Activated CD8-positive, alpha-beta T cell treated with anti-CD3 and anti-CD28 coated beads for 36 hours (primary cell): ENCODE measurements around the gene KCNA3. TPM values are rescaled to one million over a fixed set of nuclear protein-coding genes. Genes with fewer than 3 reads are reported as not detected.

Experiments
- ATAC-seq: fragments of 200-7000 bp; cut with Tn5 transposase; one replicate; pipeline ENCODE4 v1.10.0; 2021; ENCODE audit warnings: mild to moderate bottlenecking, moderate library complexity
- CTCF ChIA-PET: fragments of 350-600 bp; sonication (Branson Sonifier 250); formaldehyde crosslinking; loops from one replicate; lab custom pipeline; 2021; ENCODE audit warnings: antibody characterized with exemption; lab: Charles Lee
- POLR2A ChIA-PET: fragments of 350-600 bp; sonication (Branson Sonifier 250); formaldehyde crosslinking; loops from one replicate; lab custom pipeline; 2021; ENCODE audit warnings: antibody characterized with exemption; lab: Charles Lee
- DNase-seq: peaks from one replicate; pipeline ENCODE4 v3.0.0-alpha.2; 2020
- H3K27ac Mint-ChIP-seq: one replicate; pipeline ENCODE4 v1.8.0; 2021; ENCODE audit warnings: mild to moderate bottlenecking, mixed read lengths
- H3K27me3 Mint-ChIP-seq: one replicate; pipeline ENCODE4 v1.8.0; 2021; ENCODE audit warnings: mixed read lengths
- H3K36me3 Mint-ChIP-seq: one replicate; pipeline ENCODE4 v1.8.0; 2021; ENCODE audit warnings: low read depth, mixed read lengths
- H3K4me1 Mint-ChIP-seq: one replicate; pipeline ENCODE4 v1.8.0; 2021; ENCODE audit warnings: low read depth, mixed read lengths
- H3K4me3 Mint-ChIP-seq: one replicate; pipeline ENCODE4 v1.8.0; 2021; ENCODE audit warnings: mild to moderate bottlenecking, moderate library complexity, mixed read lengths
- H3K9me3 Mint-ChIP-seq: one replicate; pipeline ENCODE4 v1.8.0; 2021; ENCODE audit warnings: mixed read lengths
- intact Hi-C: fragments of 100-400 bp; cut with micrococcal nuclease; formaldehyde crosslinking; loops from one replicate; pipeline ENCODE4 v1.10.0; 2022
- total RNA-seq, 2 experiments: library from RNA; stranded (reverse); gene quantifications; one replicate each; pipeline ENCODE4 v1.2.3, GENCODE V29; 2021
- TF ChIP-seq, protein P1 (sequence below): fragments of 200-600 bp; IDR thresholded peaks from one replicate; pipeline ENCODE4 v1.8.0; 2022; ENCODE audit warnings: antibody characterized with exemption, mild to moderate bottlenecking

Gene KCNA3
- total RNA-seq, 2 experiments from 2014 or later, result 15.5 to 16.2 TPM

DNA sequence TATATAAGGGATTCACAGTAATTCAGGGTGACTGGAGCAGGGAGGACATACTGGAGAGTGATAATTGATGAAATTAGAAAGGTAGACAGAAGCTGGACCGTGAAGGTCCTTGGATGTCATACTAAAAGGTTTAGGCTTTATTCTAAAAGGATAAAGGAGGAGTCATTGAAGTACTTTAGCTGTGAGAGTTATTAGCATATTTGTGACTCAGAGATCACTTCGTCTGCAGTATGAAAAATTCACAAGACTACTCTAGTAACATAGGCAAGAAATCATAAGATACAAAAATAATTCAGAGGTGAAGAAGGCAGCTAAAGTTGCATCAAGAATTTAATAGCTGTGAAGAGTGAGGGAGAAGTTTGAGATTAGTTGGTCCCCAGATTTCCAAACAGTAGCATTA is 26.3 kb downstream of the KCNA3 start:
- intact Hi-C loops, result no loop called here
- Mint-ChIP-seq H3K27ac (no peak overlapping the region), H3K4me3 (no peak overlapping the region), H3K36me3 (no peaks in the 10 kb centered on the region), H3K4me1 (peaks cover 40% of the 10 kb centered on the region), H3K9me3 (no peaks in the 10 kb centered on the region), H3K27me3 (no peaks in the 10 kb centered on the region)
- DNase-seq (no peak), ATAC-seq (peak; percentile 47)
- TF ChIP-seq, protein P1, sequence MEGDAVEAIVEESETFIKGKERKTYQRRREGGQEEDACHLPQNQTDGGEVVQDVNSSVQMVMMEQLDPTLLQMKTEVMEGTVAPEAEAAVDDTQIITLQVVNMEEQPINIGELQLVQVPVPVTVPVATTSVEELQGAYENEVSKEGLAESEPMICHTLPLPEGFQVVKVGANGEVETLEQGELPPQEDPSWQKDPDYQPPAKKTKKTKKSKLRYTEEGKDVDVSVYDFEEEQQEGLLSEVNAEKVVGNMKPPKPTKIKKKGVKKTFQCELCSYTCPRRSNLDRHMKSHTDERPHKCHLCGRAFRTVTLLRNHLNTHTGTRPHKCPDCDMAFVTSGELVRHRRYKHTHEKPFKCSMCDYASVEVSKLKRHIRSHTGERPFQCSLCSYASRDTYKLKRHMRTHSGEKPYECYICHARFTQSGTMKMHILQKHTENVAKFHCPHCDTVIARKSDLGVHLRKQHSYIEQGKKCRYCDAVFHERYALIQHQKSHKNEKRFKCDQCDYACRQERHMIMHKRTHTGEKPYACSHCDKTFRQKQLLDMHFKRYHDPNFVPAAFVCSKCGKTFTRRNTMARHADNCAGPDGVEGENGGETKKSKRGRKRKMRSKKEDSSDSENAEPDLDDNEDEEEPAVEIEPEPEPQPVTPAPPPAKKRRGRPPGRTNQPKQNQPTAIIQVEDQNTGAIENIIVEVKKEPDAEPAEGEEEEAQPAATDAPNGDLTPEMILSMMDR, result no peak
- POLR2A ChIA-PET, result interaction anchor here (0.8 to 9.3 kb wide), 7 partner anchors 11 to 231 kb away, joined by 3 to 131 read pairs (median 5); partner anchors contain the start of gene KCNA3
- CTCF ChIA-PET, result interaction anchor here (1.0 to 5.9 kb wide), 13 partner anchors 9 to 135 kb away, joined by 3 to 66 read pairs (median 6); partner anchors contain the start of gene KCNA3

DNA sequence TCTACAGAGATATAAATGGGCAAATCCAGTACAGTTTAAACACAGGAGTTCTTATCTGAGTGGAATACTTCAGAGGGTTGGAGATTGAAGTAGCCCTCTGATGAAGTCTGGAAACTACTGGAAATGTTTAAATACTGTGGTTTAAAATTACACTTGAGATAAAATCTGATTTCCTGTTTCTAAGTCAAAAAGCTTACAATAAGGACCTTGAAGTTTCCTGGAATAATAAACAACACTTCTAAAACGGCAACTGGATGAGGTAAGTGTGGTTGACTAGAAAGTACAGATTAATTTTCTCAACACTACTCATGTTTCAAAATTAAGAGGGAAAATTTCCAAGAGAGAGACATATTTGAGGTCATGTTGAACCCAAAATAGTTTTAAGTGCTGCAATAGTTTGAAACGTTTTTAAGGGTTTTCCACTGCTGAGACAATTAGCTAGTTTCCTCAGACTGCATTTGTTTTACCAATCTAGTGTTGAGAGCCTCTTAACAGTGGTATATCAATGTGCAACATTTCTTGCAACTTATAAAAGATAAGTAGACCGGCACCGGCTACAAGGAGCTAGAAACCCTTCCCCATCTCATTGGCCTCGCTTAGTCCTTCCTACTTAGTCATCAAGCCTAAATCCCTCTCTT is 27.4 kb downstream of the KCNA3 start:
- CTCF ChIA-PET, result interaction anchor here (0.8 to 5.9 kb wide), 15 partner anchors 10 to 136 kb away, joined by 3 to 66 read pairs (median 5); partner anchors contain the start of gene KCNA3
- POLR2A ChIA-PET, result interaction anchor here (0.8 to 9.3 kb wide), 10 partner anchors 9 to 309 kb away, joined by 3 to 131 read pairs (median 4); partner anchors contain the start of genes KCNA3 and RBM15
- Mint-ChIP-seq H3K4me1 (peaks cover 44% of the 10 kb centered on the region), H3K27me3 (no peaks in the 10 kb centered on the region), H3K36me3 (no peaks in the 10 kb centered on the region), H3K27ac (no peak overlapping the region), H3K9me3 (no peaks in the 10 kb centered on the region), H3K4me3 (no peak overlapping the region)
- TF ChIP-seq, protein P1, result no peak
- peak; percentile 66 for ATAC-seq
- DNase-seq, result no peak
- intact Hi-C loops, result loop anchor here (2.0 kb wide), 2 partner anchors 17 to 25 kb away; no protein-coding TSS in a partner anchor

DNA sequence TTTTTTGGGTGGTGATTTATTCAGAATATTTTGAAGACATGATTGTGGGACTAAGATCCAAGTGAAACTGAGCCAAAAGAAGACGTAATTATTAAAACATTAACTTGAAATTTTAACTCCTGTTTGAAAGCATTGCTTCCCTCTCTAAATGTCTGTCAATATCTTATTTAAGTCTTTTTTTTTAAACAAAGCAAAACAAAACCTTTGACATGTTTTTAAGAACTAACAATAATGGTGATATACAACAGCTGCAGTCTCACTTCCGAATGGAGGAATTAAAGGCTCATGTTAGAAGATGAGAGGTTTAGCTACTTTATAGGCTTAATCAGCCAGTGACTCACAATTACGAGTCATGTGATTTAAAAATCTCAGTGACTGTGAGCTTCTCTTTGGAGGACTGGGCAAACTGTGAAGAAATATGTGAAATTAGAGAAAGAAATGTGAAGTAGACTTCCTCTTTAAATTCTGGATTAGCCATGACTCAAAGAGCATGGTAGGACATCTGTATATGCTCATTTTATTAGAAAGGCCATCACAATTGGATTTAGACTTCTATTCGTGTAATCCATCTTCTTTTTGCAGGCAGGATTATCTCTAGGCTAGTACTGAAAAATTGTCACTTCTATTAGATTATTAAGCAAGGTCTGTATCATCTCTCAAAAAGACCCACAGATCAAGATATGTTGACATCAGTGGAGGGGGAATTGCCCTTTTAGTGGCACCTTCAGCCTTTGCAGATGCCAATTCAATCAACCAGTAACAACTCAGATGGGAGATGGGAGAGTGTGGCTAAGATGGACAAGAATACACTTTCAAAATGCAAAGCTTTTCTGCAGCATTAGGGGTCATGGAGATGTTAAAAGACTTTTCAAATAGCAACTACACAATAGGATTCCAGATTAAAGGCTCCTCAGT is 28.7 kb downstream of the KCNA3 start:
- DNase-seq, result no peak
- CTCF ChIA-PET, result interaction anchor here (0.9 to 5.9 kb wide), 7 partner anchors 10 to 135 kb away, joined by 3 to 66 read pairs (median 3); no protein-coding TSS in a partner anchor
- peaks cover 52% of the 10 kb centered on the region for H3K4me1 Mint-ChIP-seq
- peaks cover 4% of the 10 kb centered on the region for H3K9me3 Mint-ChIP-seq
- POLR2A ChIA-PET, result interaction anchor here (0.6 to 9.3 kb wide), 5 partner anchors 11 to 228 kb away, joined by 3 to 131 read pairs (median 5); partner anchors contain the start of gene KCNA3
- no peak overlapping the region for H3K27ac Mint-ChIP-seq
- intact Hi-C loops, result loop anchor here (2.0 kb wide), 2 partner anchors 15 to 27 kb away; no protein-coding TSS in a partner anchor
- H3K4me3 Mint-ChIP-seq, result no peak overlapping the region
- TF ChIP-seq, protein P1, result no peak
- peaks cover 1% of the 10 kb centered on the region for H3K36me3 Mint-ChIP-seq
- ATAC-seq, result peak; percentile 47
- H3K27me3 Mint-ChIP-seq, result no peaks in the 10 kb centered on the region

DNA sequence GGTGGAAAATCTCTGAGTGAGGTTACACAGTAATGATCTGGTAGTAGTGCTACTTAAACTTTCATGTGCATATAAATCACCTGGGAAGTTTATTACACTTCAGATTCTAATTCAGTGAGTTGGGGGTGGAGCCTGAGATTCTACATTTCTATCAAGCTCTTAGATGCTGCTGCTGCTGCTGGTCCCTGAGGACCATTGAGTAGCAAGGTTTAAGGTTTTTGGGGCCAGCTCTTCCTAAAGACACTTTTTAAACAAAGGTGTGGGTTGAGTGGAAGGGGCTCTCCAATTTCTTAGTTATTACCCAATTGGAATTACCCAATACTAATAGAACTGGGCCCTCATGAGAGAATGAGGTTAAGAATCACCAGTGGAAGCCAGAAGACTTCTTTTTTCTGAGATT is 29.5 kb downstream of the KCNA3 start:
- H3K27me3 Mint-ChIP-seq, result no peaks in the 10 kb centered on the region
- DNase-seq, result no peak
- H3K27ac Mint-ChIP-seq, result peak overlapping the region; percentile 7
- peaks cover 7% of the 10 kb centered on the region for H3K9me3 Mint-ChIP-seq
- intact Hi-C loops, result no loop called here
- peaks cover 1% of the 10 kb centered on the region for H3K36me3 Mint-ChIP-seq
- TF ChIP-seq, protein P1, result no peak
- POLR2A ChIA-PET, result interaction anchor here (0.6 to 9.3 kb wide), 5 partner anchors 10 to 229 kb away, joined by 3 to 131 read pairs (median 5); partner anchors contain the start of gene KCNA3
- H3K4me1 Mint-ChIP-seq, result peaks cover 50% of the 10 kb centered on the region
- H3K4me3 Mint-ChIP-seq, result no peak overlapping the region
- ATAC-seq, result no peak
- CTCF ChIA-PET, result interaction anchor here (0.9 to 5.9 kb wide), 9 partner anchors 9 to 136 kb away, joined by 3 to 66 read pairs (median 5); no protein-coding TSS in a partner anchor
